NCI-H187 (cell line): ENCODE results near the gene SYT14.
"Not testable (repeated sequence)": the region's sequence is repeated elsewhere in the genome, so short reads cannot be mapped to it uniquely, and the experiment has no call there.

Source experiments
- DNase-seq, 2 experiments: peaks; one replicate each; lab custom pipeline; 2025; lab: John Stamatoyannopoulos, UW

The SYT14 gene

GRCh38 chr1:209937996-209938959, at the start of gene SYT14:
Gene SYT14 (plus strand): TSS chr1:209938217. CDS start chr1:209938265, 48 bp downstream.
- DNase-seq, result peak in 1 of 2 experiments; percentile 56

GRCh38 chr1:209888291-209889076, 49.5 kb upstream of the SYT14 start:
- DNase-seq, result not testable (repeated sequence)

- no peak for DNase-seq
Measured at GRCh38 chr1:209889077-209889418, 49.0 kb upstream of the SYT14 start.

GRCh38 chr1:209890641-209891330, 47.2 kb upstream of the SYT14 start:
- no peak for DNase-seq

- no peak for DNase-seq
Measured at GRCh38 chr1:209893751-209894150, 44.3 kb upstream of the SYT14 start.

GRCh38 chr1:209895709-209896108, 42.3 kb upstream of the SYT14 start:
- DNase-seq, result no peak

GRCh38 chr1:209896346-209896745, 41.7 kb upstream of the SYT14 start:
- no peak for DNase-seq

GRCh38 chr1:209898271-209898670, 39.7 kb upstream of the SYT14 start:
- DNase-seq, result not testable (repeated sequence)

- DNase-seq, result not testable (repeated sequence)
Measured at GRCh38 chr1:209898851-209899250, 39.2 kb upstream of the SYT14 start.

GRCh38 chr1:209899948-209900347, 38.1 kb upstream of the SYT14 start:
- DNase-seq, result no peak

- DNase-seq, result no peak
Measured at GRCh38 chr1:209900734-209901133, 37.3 kb upstream of the SYT14 start.

- no peak for DNase-seq
Measured at GRCh38 chr1:209901211-209901610, 36.8 kb upstream of the SYT14 start.

- not testable (repeated sequence) for DNase-seq
Measured at GRCh38 chr1:209904774-209905173, 33.2 kb upstream of the SYT14 start.

GRCh38 chr1:209911746-209912145, 26.3 kb upstream of the SYT14 start:
- DNase-seq, result no peak

- DNase-seq, result no peak
Measured at GRCh38 chr1:209912306-209912705, 25.7 kb upstream of the SYT14 start.

- not testable (repeated sequence) for DNase-seq
Measured at GRCh38 chr1:209919637-209920036, 18.4 kb upstream of the SYT14 start.

GRCh38 chr1:209920844-209921243, 17.2 kb upstream of the SYT14 start:
- DNase-seq, result no peak

GRCh38 chr1:209924390-209924789, 13.6 kb upstream of the SYT14 start:
- DNase-seq, result no peak

- no peak for DNase-seq
Measured at GRCh38 chr1:209926045-209926444, 12.0 kb upstream of the SYT14 start.

GRCh38 chr1:209927466-209927865, 10.6 kb upstream of the SYT14 start:
- DNase-seq, result no peak

- DNase-seq, result no peak
Measured at GRCh38 chr1:209929751-209930150, 8.3 kb upstream of the SYT14 start.

GRCh38 chr1:209931141-209931540, 6.9 kb upstream of the SYT14 start:
- DNase-seq, result no peak
